SK-N-SH (cell line): Measurements from ENCODE around the gene TNFRSF1B.

Experiments used
- ELF1 ChIP-seq: IDR thresholded peaks from 2 replicates; pipeline ENCODE4 v1.4.0; 2012
- RCOR1 ChIP-seq: fragments of 150-350 bp; IDR thresholded peaks from 2 replicates; pipeline ENCODE4 v1.6.1; 2017; ENCODE audit warnings: antibody characterized with exemption, low read length
- TF ChIP-seq, protein P1 (sequence below): fragments of 200-600 bp; sonication (generic); IDR thresholded peaks from 2 replicates; pipeline ENCODE4 v1.6.1; 2017; ENCODE audit warnings: antibody characterized with exemption, mild to moderate bottlenecking, moderate library complexity
- TF ChIP-seq, protein P2 (sequence below): fragments of 150-350 bp; IDR thresholded peaks from 2 replicates; pipeline ENCODE4 v1.6.1; 2017; ENCODE audit warnings: antibody characterized with exemption, low read length, low read depth, borderline replicate concordance

DNA sequence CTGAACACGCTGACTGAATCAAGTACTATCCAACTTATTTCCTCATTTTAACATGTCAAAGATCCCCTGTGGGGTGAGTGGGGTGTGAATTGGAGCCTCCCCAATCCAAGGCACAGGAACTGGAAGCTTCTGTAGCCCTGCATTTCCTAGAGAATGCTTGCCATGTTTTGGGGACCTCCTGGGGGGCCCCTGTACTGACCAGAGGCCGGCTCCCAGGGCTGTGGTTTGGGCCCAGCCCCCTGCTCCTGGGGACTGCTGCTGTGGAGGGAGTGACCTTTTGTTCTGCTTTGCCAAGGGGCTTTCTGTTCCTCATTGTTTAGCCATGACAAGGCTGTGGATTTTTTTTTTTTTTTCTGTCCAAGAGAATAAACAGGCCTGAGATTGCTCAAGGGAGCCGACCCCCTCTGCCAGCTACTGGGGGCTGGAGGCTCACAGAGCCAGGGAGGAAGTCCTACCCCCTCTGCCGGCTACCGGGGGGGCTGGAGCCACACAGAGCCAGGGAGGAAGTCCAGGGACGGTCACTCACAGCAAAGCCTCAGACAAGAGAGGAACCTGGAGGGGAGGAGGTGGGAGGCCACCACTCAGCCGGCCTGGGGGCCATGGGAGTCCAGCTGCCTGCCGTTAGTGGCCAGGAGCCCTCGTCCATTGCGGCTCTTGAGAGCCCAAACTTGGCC is 17.4 kb downstream of the TNFRSF1B start:
- TF ChIP-seq RCOR1 (no peak), ELF1 (peak; percentile 59; the same call in 1 of the 2 replicates)
- TF ChIP-seq, protein P1, sequence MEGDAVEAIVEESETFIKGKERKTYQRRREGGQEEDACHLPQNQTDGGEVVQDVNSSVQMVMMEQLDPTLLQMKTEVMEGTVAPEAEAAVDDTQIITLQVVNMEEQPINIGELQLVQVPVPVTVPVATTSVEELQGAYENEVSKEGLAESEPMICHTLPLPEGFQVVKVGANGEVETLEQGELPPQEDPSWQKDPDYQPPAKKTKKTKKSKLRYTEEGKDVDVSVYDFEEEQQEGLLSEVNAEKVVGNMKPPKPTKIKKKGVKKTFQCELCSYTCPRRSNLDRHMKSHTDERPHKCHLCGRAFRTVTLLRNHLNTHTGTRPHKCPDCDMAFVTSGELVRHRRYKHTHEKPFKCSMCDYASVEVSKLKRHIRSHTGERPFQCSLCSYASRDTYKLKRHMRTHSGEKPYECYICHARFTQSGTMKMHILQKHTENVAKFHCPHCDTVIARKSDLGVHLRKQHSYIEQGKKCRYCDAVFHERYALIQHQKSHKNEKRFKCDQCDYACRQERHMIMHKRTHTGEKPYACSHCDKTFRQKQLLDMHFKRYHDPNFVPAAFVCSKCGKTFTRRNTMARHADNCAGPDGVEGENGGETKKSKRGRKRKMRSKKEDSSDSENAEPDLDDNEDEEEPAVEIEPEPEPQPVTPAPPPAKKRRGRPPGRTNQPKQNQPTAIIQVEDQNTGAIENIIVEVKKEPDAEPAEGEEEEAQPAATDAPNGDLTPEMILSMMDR: peak; percentile 22; the same call in 1 of the 2 replicates
- TF ChIP-seq, protein P2, sequence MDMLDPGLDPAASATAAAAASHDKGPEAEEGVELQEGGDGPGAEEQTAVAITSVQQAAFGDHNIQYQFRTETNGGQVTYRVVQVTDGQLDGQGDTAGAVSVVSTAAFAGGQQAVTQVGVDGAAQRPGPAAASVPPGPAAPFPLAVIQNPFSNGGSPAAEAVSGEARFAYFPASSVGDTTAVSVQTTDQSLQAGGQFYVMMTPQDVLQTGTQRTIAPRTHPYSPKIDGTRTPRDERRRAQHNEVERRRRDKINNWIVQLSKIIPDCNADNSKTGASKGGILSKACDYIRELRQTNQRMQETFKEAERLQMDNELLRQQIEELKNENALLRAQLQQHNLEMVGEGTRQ: no peak
